MM.1S (cell line): ENCODE data around the gene DAAM1.

ENCODE experiments used
- CTCF ChIP-seq: fragments of 300-600 bp; sonication (generic); IDR thresholded peaks from 2 replicates; pipeline ENCODE4 v1.5.1; 2016; ENCODE audit warnings: antibody characterized with exemption, low read length, mixed read lengths
- EZH2 ChIP-seq: fragments of 300-600 bp; sonication (generic); optimal IDR thresholded peaks from 2 replicates; pipeline ENCODE3; 2017; ENCODE audit warnings: low read depth, mild to moderate bottlenecking, antibody characterized with exemption, low read length, mixed read lengths

DNA sequence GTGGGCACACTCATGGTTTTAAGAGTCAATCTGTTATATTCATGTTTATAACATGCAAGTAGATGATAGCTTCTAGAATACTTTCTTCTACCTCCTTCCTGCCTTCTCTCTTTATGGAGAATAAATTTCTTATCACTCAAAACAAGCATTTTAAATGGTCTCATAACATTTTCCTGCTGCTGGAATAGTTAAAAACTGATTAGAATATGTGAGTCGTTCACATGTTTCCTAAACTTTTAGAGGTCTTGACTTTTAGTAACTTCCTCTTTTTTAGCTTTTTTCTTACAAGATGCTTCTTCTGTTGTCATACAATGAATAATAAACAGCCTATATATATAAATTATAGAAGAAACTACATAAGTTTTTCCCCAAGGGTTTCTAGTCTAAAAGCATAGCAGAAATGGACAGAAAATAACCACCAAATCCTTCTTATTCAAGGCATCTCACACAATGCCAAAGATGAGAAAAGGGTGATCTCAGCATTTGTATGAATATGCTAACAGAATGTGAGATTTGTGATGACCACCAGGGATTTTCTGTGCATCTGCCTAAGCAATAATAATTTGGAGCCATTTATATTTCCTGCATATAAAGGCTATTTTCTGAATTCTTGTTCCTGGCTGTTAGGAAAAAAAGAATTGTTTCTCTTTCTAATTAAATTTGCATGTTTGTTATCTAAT is 127.8 kb downstream of the DAAM1 start:
- no peak for TF ChIP-seq CTCF
- TF ChIP-seq EZH2, result no peak
